Rectal smooth muscle tissue (tissue), 1 donor: ENCODE results near the gene ADCY9.

Source experiments
- H3K27ac ChIP-seq: one replicate; pipeline ENCODE4 v1.7.0; 2013; ENCODE audit warnings: low read depth, low read length, inconsistent platforms
- H3K27me3 ChIP-seq: one replicate; pipeline ENCODE4 v1.7.0; 2013; ENCODE audit warnings: low read length; ENCODE audit not compliant: control insufficient read depth, insufficient read depth
- H3K36me3 ChIP-seq: one replicate; pipeline ENCODE4 v1.7.0; 2013; ENCODE audit warnings: low read length; ENCODE audit not compliant: control insufficient read depth, insufficient read depth
- H3K4me1 ChIP-seq: one replicate; pipeline ENCODE4 v1.7.0; 2013; ENCODE audit warnings: low read length; ENCODE audit not compliant: control insufficient read depth, insufficient read depth
- H3K4me3 ChIP-seq: one replicate; pipeline ENCODE4 v1.7.0; 2013; ENCODE audit warnings: low read length
- H3K9ac ChIP-seq: one replicate; pipeline ENCODE4 v1.7.0; 2013; ENCODE audit warnings: low read length

The ADCY9 gene

DNA sequence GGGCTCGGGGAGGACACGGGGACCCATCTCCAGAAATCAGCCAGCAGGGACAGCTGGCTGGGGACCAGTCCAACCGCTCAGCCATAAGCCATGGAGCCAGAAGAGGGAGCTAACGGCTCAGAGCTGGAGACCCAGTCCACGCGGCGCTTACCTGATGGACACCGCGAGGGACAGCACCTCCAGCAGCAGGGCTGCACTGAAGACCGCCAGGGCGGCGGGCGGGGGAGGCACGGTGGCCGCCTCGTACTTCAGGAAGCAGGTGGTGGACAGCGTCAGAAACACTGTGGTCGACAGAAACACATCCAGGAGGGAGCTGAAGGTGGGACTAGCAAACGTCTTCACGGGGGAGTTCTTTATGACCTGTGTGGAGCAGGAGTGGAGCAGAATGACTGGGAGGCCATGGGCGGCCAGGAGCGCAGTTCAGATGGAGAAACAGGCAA is 133.1 kb downstream of the ADCY9 start:
- no peak overlapping the region for H3K4me3 ChIP-seq
- H3K27me3 ChIP-seq = no peaks in the 10 kb centered on the region
- H3K4me1 ChIP-seq = no peaks in the 10 kb centered on the region
- H3K9ac ChIP-seq = no peak overlapping the region
- H3K27ac ChIP-seq = no peak overlapping the region
- H3K36me3 ChIP-seq = no peaks in the 10 kb centered on the region

DNA sequence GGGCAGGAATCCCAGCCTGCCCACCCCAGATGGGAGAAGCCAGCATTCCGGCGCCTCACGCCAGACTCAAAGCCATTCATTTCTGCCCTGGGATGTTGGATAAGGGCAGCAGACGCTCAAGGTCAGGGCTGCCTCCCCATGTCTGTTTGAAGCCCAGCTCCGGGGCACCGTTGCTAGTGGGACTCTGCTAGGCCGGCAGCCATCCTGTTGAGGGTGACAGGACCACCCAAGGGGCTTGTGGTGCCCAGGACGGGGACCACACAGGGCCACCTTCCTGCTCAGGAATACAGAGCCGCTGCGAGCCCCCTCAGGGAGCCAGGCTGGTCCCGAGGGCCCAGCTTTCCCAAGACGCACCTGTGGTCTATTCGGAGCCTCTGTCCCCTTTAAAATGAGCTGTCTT is 134.0 kb downstream of the ADCY9 start:
- no peak overlapping the region for H3K4me3 ChIP-seq
- H3K27ac ChIP-seq = no peak overlapping the region
- no peak overlapping the region for H3K9ac ChIP-seq
- no peaks in the 10 kb centered on the region for H3K27me3 ChIP-seq
- peaks cover 1% of the 10 kb centered on the region for H3K36me3 ChIP-seq
- no peaks in the 10 kb centered on the region for H3K4me1 ChIP-seq

DNA sequence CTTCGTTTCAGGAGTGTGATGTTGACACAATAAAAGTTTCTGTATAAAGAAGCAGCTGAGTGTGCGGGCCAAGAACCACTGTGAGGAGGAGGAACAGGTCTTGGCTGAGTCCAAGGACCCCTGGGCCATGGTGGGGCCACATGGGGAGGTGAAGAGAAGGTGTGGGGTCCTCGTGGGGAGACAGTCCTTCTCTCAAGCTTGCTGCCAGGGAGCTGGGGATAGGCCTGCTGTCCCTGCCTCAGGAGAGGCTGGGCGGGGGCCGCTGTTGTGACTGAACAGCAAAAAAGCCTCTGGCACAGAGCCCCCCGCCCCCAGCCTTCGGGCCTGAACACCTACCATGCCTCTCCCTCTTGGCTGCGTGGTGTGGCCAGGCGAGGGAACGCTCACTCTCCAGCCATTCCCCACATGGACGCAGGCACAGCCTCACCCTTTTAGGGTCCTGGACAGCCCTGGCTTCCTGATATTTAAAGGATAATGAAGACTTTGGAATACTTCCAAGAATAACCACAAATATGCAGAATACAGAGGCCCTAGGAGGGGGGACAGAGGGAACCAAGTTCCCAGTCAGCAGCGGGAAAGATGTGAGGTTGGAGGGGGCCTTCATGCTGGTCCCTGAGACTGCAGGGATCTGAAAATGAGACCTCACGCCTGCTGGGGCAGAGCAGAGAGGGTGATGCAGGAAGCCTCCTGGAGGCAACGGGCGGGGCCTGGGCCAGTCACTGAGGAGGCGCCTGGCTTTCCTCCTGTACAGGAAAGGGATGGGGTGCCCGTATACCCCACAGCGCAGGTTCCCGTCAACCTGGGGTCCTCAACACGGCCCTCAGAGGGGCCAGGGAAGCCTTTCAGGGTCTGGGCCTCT is 135.8 kb downstream of the ADCY9 start:
- H3K27me3 ChIP-seq = no peaks in the 10 kb centered on the region
- no peak overlapping the region for H3K4me3 ChIP-seq
- H3K27ac ChIP-seq = no peak overlapping the region
- H3K9ac ChIP-seq = no peak overlapping the region
- H3K4me1 ChIP-seq = no peaks in the 10 kb centered on the region
- H3K36me3 ChIP-seq = peaks cover 3% of the 10 kb centered on the region

DNA sequence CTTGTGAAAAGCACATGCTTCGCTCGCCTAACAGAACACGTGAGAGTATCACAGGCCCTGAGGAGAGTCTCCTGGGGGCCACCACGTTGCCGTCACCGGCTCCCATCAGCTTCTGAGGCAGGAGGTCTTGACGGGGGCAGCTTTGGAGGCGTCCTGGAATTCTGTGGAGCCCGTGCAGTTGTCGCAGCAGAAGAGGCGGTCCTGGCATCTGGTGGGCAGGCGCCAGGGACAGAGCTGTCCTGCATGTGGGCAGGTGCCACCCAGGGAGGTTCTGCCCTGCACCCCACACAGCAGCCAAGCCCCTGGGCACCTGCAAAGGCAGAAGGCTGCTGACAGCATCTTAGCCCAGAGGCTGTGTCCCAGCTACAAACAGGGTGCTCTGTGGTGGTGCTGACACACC is 136.7 kb downstream of the ADCY9 start:
- no peaks in the 10 kb centered on the region for H3K27me3 ChIP-seq
- H3K4me3 ChIP-seq = no peak overlapping the region
- H3K9ac ChIP-seq = no peak overlapping the region
- H3K36me3 ChIP-seq = peaks cover 7% of the 10 kb centered on the region
- H3K4me1 ChIP-seq = no peaks in the 10 kb centered on the region
- no peak overlapping the region for H3K27ac ChIP-seq

DNA sequence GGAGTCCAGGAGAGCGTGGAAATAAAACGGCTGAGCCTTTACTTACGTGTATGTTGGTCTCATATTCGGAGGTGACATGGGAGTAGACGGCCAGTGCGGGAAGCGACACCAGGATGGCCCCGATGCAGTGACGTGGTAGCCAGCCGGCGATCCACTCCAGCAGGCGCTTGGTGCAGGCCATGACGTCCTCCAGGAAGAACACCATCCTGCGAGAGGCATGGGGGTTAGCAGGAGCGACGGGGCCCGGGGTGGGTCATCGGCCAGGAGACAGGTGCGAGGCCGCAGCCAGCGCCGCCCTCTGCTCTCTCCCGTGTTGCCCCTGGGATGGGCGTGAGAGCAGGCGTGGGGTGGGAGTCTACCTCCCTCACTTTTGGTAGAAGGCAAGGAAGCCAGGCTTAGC is 137.2 kb downstream of the ADCY9 start:
- no peaks in the 10 kb centered on the region for H3K27me3 ChIP-seq
- no peak overlapping the region for H3K9ac ChIP-seq
- H3K36me3 ChIP-seq = peaks cover 7% of the 10 kb centered on the region
- no peak overlapping the region for H3K27ac ChIP-seq
- no peak overlapping the region for H3K4me3 ChIP-seq
- no peaks in the 10 kb centered on the region for H3K4me1 ChIP-seq

DNA sequence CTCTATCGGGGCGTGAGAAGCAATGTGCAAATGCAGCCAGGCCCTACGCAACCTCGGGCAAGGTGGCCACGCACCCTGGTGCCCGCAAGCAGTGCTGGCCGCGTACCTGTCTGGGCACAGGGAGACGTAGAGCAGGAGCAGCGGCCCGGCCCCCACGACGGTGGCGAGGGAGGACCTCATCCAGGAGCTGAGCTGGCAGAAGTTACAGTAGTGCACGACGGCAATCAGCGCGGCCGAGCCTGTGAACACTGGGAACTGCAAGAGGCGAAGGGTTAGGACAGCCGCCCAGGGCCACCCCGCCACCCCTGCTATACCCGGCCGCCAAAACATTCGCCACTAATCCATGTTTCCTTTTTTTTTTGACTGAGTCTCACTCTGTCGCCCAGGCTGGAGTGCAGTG is 138.9 kb downstream of the ADCY9 start:
- H3K9ac ChIP-seq = no peak overlapping the region
- H3K36me3 ChIP-seq = peaks cover 7% of the 10 kb centered on the region
- H3K27me3 ChIP-seq = no peaks in the 10 kb centered on the region
- H3K4me3 ChIP-seq = no peak overlapping the region
- H3K27ac ChIP-seq = no peak overlapping the region
- H3K4me1 ChIP-seq = no peaks in the 10 kb centered on the region

DNA sequence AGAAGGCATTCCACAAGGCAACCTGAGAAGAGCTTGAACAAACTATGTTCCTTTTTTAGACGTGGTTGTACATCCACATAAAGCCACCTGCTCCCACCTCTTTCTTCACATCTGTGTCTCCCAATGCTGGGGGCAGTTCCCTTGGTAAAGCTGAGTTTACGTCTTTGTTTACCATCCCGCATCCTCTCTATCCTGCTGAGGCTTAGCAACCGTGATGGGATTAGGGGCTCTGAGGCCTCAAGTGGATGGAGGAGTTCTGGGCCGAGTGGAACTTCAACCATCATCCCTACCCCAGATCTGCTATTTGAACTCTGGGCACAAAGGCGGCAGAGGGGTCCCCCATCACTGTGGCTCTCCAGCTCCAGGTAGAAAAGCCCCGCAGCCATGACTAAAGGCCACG is 141.5 kb downstream of the ADCY9 start:
- Histone ChIP-seq H3K36me3 (peaks cover 7% of the 10 kb centered on the region), H3K27ac (no peak overlapping the region)

DNA sequence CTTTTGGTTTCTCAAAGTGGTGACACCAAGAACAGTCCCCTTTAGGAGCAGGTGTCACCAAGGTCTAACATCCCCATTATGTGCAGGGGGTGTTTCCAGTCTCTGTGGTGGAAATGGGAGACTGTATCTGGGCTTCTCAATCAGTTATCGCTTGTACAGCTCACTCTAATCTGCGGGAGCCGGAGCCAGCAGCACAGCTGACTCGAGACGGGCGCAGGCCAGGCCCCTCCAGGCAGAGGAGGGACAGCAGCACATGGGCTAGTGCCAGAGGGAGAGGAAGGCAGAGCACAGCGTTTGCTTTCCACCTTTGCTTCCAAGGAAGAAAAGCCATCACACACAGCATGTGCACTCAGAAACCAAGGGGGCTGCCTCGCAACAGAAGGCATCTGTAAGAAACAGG is 144.5 kb downstream of the ADCY9 start:
- no peak overlapping the region for H3K27ac ChIP-seq
- H3K4me3 ChIP-seq = no peak overlapping the region
- H3K27me3 ChIP-seq = no peaks in the 10 kb centered on the region
- H3K4me1 ChIP-seq = no peaks in the 10 kb centered on the region
- peaks cover 5% of the 10 kb centered on the region for H3K36me3 ChIP-seq
- no peak overlapping the region for H3K9ac ChIP-seq

More for the DNA sequence above, 141.5 kb downstream of the ADCY9 start:
- no peak overlapping the region for H3K4me3 ChIP-seq
- no peaks in the 10 kb centered on the region for H3K4me1 ChIP-seq
- H3K27me3 ChIP-seq = no peaks in the 10 kb centered on the region
- H3K9ac ChIP-seq = no peak overlapping the region

DNA sequence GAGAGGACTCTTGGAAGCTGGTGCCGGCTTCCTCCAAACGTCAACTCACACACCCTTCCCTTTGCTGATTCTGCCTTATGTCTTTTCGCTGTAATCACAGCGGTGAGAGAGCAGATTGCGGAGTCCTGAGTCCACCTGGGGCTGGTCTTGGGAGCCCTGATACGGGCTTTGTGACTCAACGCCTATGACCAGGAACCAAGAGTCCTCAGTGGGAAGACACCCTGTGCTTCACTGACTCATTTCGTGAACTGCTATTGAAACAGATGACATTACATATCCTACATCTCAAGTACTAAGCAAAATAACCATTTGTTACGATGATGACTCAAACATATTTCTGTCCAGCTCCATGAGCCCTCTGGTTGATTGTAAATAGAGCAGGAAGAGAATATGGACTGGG is 145.0 kb downstream of the ADCY9 start:
- Histone ChIP-seq H3K27me3 (no peaks in the 10 kb centered on the region), H3K36me3 (peaks cover 10% of the 10 kb centered on the region), H3K4me3 (no peak overlapping the region), H3K27ac (no peak overlapping the region), H3K4me1 (no peaks in the 10 kb centered on the region), H3K9ac (no peak overlapping the region)

DNA sequence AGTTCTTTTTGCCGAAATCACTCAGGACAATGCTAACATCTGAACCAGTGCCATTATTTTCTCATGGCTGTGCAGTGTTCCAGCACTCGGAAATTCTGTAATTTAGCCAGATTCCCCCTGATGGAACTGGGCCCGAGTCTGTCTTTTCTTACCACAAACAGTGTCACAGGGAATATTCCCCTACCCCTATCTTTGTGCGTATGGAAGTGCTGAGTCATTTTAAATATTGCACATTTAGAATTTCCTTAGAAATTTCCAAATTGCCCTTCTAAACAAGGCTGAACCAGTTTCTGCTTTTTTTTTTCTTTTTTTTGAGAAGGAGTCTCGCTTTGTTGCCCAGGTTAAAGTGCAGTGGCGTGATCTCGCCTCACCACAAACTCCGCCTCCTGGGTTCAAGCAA is 147.7 kb downstream of the ADCY9 start:
- no peak overlapping the region for H3K27ac ChIP-seq
- H3K36me3 ChIP-seq = peaks cover 10% of the 10 kb centered on the region
- H3K4me1 ChIP-seq = no peaks in the 10 kb centered on the region
- no peaks in the 10 kb centered on the region for H3K27me3 ChIP-seq
- no peak overlapping the region for H3K4me3 ChIP-seq
- no peak overlapping the region for H3K9ac ChIP-seq

DNA sequence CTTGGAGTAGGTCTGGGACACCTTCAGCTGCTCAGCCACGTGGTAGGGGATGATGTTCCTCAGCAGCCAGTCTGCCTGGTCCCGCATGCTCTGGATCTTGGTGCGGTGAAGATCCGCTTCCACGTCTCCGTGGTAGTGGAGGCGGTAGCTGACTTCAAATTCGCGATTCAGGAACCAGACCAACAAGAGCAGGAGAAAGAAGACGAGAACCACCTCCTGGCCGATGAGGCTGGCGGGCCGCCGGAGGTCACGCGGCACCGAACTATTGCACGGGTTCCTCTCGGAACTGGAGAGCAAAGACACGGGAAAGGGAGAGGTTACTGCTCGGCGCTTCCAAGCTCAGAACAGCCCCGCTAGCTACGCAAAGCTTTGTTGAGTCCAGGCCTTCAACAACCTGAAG is 149.6 kb downstream of the ADCY9 start:
- H3K27me3 ChIP-seq = no peaks in the 10 kb centered on the region
- H3K27ac ChIP-seq = no peak overlapping the region
- no peak overlapping the region for H3K4me3 ChIP-seq
- H3K36me3 ChIP-seq = peaks cover 10% of the 10 kb centered on the region
- no peaks in the 10 kb centered on the region for H3K4me1 ChIP-seq
- H3K9ac ChIP-seq = no peak overlapping the region

DNA sequence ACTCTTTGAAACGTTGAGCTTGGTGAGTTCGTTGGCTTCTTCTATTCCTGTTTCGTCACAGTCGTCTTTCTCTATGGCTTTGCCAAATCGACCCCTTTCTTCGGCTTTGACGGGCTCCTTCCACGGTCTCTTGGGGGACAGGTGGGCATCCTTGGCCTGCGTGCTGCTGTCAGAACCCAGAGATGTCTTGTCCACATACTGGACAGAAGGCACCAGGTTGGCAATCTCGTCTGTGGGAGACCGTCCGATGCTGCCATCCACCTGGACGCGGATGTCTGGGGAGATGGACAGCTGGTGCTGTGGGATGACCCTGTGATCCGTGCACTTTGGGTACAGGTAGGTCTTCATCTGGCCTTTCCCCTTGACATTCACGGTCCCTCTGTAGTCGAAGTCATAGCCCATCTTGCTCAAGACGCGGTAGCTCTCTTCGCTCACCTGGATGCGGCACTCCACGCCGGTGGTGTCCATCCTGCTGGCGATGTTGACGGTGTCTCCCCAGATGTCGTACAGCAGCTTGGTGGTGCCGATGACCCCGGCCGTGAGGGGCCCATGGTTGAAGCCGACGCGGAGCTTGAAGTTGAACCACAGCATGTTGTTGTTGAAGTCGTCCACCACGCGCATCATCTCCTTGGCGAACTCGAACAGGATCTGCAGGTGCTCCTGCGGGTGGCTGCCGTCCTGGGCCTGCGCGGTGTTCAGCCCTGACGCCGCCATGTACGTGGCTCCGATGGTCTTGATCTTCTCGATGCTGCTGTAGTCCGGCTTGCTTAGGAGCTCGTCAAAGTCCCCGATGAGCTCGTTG is 150.3 kb downstream of the ADCY9 start:
- no peak overlapping the region for H3K4me3 ChIP-seq
- peaks cover 10% of the 10 kb centered on the region for H3K36me3 ChIP-seq
- no peaks in the 10 kb centered on the region for H3K4me1 ChIP-seq
- no peaks in the 10 kb centered on the region for H3K27me3 ChIP-seq
- H3K27ac ChIP-seq = no peak overlapping the region
- H3K9ac ChIP-seq = no peak overlapping the region
